NT2/D1 (cell line): ENCODE data around the gene PIM1.

Experiments
- SUZ12 ChIP-seq: IDR thresholded peaks from 2 replicates; pipeline ENCODE4 v1.6.1; 2011; ENCODE audit not compliant: insufficient read length, insufficient read depth; ENCODE audit errors: extremely low read depth
- YY1 ChIP-seq: IDR thresholded peaks from 2 replicates; pipeline ENCODE4 v1.6.1; 2011; ENCODE audit not compliant: insufficient read length, insufficient read depth
- ZNF274 ChIP-seq: IDR thresholded peaks from 2 replicates; pipeline ENCODE4 v1.6.1; 2011; ENCODE audit warnings: mild to moderate bottlenecking, low read depth, low read length

- no peak for TF ChIP-seq YY1
- no peak for TF ChIP-seq ZNF274
- TF ChIP-seq SUZ12: no peak
These were observed 53.0 kb downstream of the PIM1 start for GRCh38 chr6:37222992-37223391.
